A549 (cell line): ENCODE results near the gene TMA7B. TPM values are rescaled to one million over a fixed set of nuclear protein-coding genes. Genes with fewer than 3 reads are reported as not detected.

ENCODE experiments used
- ATAC-seq, 2 experiments: fragments of 200-7000 bp in 1 of 2; fragments of >200 bp in 1 of 2; cut with Nextera tagmentation in 1 of 2; cut with Tn5 transposase in 1 of 2; 3 replicates each; pipeline versions ENCODE4 v1.8.0 to v1.9.1; 2018 to 2020; ENCODE audit warnings: mild to moderate bottlenecking in 1 of 2, moderate library complexity in 1 of 2
- CTCF ChIA-PET: fragments of 300-600 bp; sonication (Branson Sonifier 250); formaldehyde crosslinking; extraction: SDS; loops from one replicate; lab custom pipeline; 2021; ENCODE audit warnings: antibody characterized with exemption, inconsistent platforms; lab: Yijun Ruan, JAX
- POLR2A ChIA-PET: fragments of 350-600 bp; formaldehyde crosslinking; extraction: SDS; loops from one replicate; lab custom pipeline; 2021; ENCODE audit warnings: antibody characterized with exemption, inconsistent platforms; lab: Yijun Ruan, JAX
- DNase-seq, 2 experiments: peaks; one replicate each; pipeline versions ENCODE4 v3.0.0 to v3.0.0-alpha.2; 2011 to 2016; ENCODE audit warnings: low read depth in 1 of 2, low spot score in 1 of 2
- FAIRE-seq: peaks from 2 replicates; lab custom pipeline; 2011; peaks lifted over from hg19 to GRCh38; lab: Jason Lieb, UNC
- H3K27ac ChIP-seq, 2 experiments: fragments of >200 bp; sonication (Bioruptor Twin); formaldehyde crosslinking; 3 replicates each; pipeline ENCODE4 v1.5.1; 2016 to 2017
- H3K4me1 ChIP-seq: fragments of >200 bp; sonication (Bioruptor Twin); formaldehyde crosslinking; 3 replicates; pipeline ENCODE4 v1.6.1; 2016
- H3K4me2 ChIP-seq: fragments of >200 bp; sonication (Bioruptor Twin); formaldehyde crosslinking; 3 replicates; pipeline ENCODE4 v1.6.1; 2016
- H3K4me3 ChIP-seq: fragments of >200 bp; sonication (Bioruptor Twin); formaldehyde crosslinking; 3 replicates; pipeline ENCODE4 v1.5.1; 2016
- H3K9me3 ChIP-seq: fragments of >200 bp; sonication (Bioruptor Twin); formaldehyde crosslinking; 3 replicates; pipeline ENCODE4 v1.6.1; 2016
- BHLHE40 ChIP-seq: IDR thresholded peaks from 2 replicates; pipeline ENCODE4 v1.6.1; 2012; ENCODE audit warnings: low read depth, low read length, inconsistent platforms
- CBX2 ChIP-seq: fragments of 200-600 bp; sonication (generic); IDR thresholded peaks from 2 replicates; pipeline ENCODE4 v1.6.1; 2016; ENCODE audit warnings: low read depth, mild to moderate bottlenecking, borderline replicate concordance
- CBX8 ChIP-seq: fragments of 200-600 bp; sonication (generic); IDR thresholded peaks from 2 replicates; pipeline ENCODE4 v1.6.1; 2016
- CEBPB ChIP-seq, 2 experiments: fragments of >200 bp in 1 of 2; sonication (Bioruptor Twin) in 1 of 2; formaldehyde crosslinking in 1 of 2; IDR thresholded peaks; 2 replicates each; pipeline ENCODE4 v1.6.1; 2012 to 2016
- CHD2 ChIP-seq: fragments of 150-350 bp; IDR thresholded peaks from 2 replicates; pipeline ENCODE4 v1.6.1; 2014; ENCODE audit warnings: low read length; ENCODE audit not compliant: partially characterized antibody
- CHD4 ChIP-seq: fragments of 200-600 bp; sonication (generic); IDR thresholded peaks from 2 replicates; pipeline ENCODE4 v1.6.1; 2016; ENCODE audit warnings: antibody characterized with exemption, mild to moderate bottlenecking, borderline replicate concordance
- CTCF ChIP-seq: fragments of >200 bp; sonication (Bioruptor Twin); formaldehyde crosslinking; IDR thresholded peaks from 3 replicates; pipeline ENCODE4 v1.5.1; 2016
- E2F6 ChIP-seq: IDR thresholded peaks from 2 replicates; pipeline ENCODE4 v1.6.1; 2012; ENCODE audit warnings: low read depth, borderline replicate concordance
- ELK1 ChIP-seq: fragments of 150-350 bp; IDR thresholded peaks from 2 replicates; pipeline ENCODE4 v1.6.1; 2014; ENCODE audit warnings: low read depth, mild to moderate bottlenecking, low read length
- HDAC2 ChIP-seq: fragments of 200-600 bp; sonication (generic); IDR thresholded peaks from 2 replicates; pipeline ENCODE4 v1.6.1; 2016
- HES2 ChIP-seq: fragments of >200 bp; sonication (Bioruptor Twin); formaldehyde crosslinking; IDR thresholded peaks from 2 replicates; pipeline ENCODE4 v1.6.1; 2016
- HOXB5 ChIP-seq: fragments of 250-450 bp; sonication (Bioruptor Pico); IDR thresholded peaks from 2 replicates; pipeline ENCODE4 v1.5.0; 2020; ENCODE audit warnings: mild to moderate bottlenecking, moderate library complexity
- KDM5A ChIP-seq: fragments of 200-600 bp; sonication (generic); IDR thresholded peaks from 2 replicates; pipeline ENCODE4 v1.6.1; 2016; ENCODE audit warnings: antibody characterized with exemption, mild to moderate bottlenecking
- MAFK ChIP-seq: fragments of 450-650 bp; IDR thresholded peaks from 2 replicates; pipeline ENCODE4 v1.6.1; 2014; ENCODE audit not compliant: partially characterized antibody
- MAX ChIP-seq: IDR thresholded peaks from 2 replicates; pipeline ENCODE4 v1.6.1; 2012
- MAZ ChIP-seq: fragments of 150-350 bp; IDR thresholded peaks from 2 replicates; pipeline ENCODE4 v1.6.1; 2014; ENCODE audit warnings: antibody characterized with exemption, low read depth, low read length, borderline replicate concordance
- NFE2L2 ChIP-seq: fragments of 150-350 bp; conservative IDR thresholded peaks from 2 replicates; pipeline ENCODE4 v1.6.1; 2014; ENCODE audit warnings: low read length
- NR3C1 ChIP-seq: fragments of >200 bp; sonication (Bioruptor Twin); formaldehyde crosslinking; IDR thresholded peaks from 3 replicates; pipeline ENCODE4 v1.6.1; 2017
- PBX3 ChIP-seq: IDR thresholded peaks from 2 replicates; pipeline ENCODE4 v1.6.1; 2012
- PHF8 ChIP-seq: fragments of 200-600 bp; sonication (generic); IDR thresholded peaks from 2 replicates; pipeline ENCODE4 v1.6.1; 2016; ENCODE audit warnings: low read depth, mild to moderate bottlenecking, antibody characterized with exemption, moderate library complexity, borderline replicate concordance
- POLR2AphosphoS2 ChIP-seq: conservative IDR thresholded peaks from 2 replicates; pipeline ENCODE4 v1.6.1; 2012; ENCODE audit warnings: low read length, improper control_type of control experiment, inconsistent platforms
- RAD21 ChIP-seq, 2 experiments: fragments of >200 bp in 1 of 2; sonication (Bioruptor Twin) in 1 of 2; formaldehyde crosslinking in 1 of 2; IDR thresholded peaks in 1 of 2; conservative IDR thresholded peaks in 1 of 2; 2 replicates in 1 of 2; 3 replicates in 1 of 2; pipeline ENCODE4 v1.6.1; 2012 to 2018; ENCODE audit warnings: inconsistent platforms in 1 of 2
- RFX5 ChIP-seq: fragments of 450-650 bp; IDR thresholded peaks from 2 replicates; pipeline ENCODE4 v1.7.1; 2014; ENCODE audit warnings: antibody characterized with exemption, mild to moderate bottlenecking, moderate library complexity
- SMC3 ChIP-seq: fragments of >200 bp; sonication (Bioruptor Twin); formaldehyde crosslinking; IDR thresholded peaks from 3 replicates; pipeline ENCODE4 v1.6.1; 2018; ENCODE audit warnings: inconsistent platforms
- TP53 ChIP-seq: fragments of 250-450 bp; sonication (Bioruptor Pico); IDR thresholded peaks from 2 replicates; pipeline ENCODE4 v1.5.0; 2021; ENCODE audit warnings: mild to moderate bottlenecking, moderate library complexity
- ZNF302 ChIP-seq: fragments of 250-450 bp; sonication (Bioruptor Pico); IDR thresholded peaks from 2 replicates; pipeline ENCODE4 v1.9.0; 2021; ENCODE audit warnings: inconsistent platforms, mild to moderate bottlenecking, moderate library complexity
- WGBS: methylation state at CpG from one replicate; pipeline ENCODE4 v1.1.6; 2017; ENCODE audit errors: missing lambda C conversion rate; 5-methylcytosine and 5-hydroxymethylcytosine counted together
- polyA plus RNA-seq, 4 experiments: library from polyadenylated mRNA; depleted of rRNA in 3 of 4; stranded (reverse); fragments of >200 nt; fragmentation: RNase III in 1 of 4; extraction: RNeasy Plus Mini Kit Qiagen cat#74134 plus additional on column Dnase treatment in 1 of 4; gene quantifications; 2 replicates in 3 of 4; 3 replicates in 1 of 4; pipeline ENCODE4 v1.2.3, GENCODE V29; 2011 to 2017

TMA7B gene
- polyA plus RNA-seq, 2 of the 4 experiments (the other 2 are of a cell fraction): not detected

- TF ChIP-seq CTCF (no peak), POLR2AphosphoS2 (no peak), HDAC2 (no peak), MAZ (no peak), CEBPB (IDR thresholded peaks at IDR 0.05) (no peak), PHF8 (no peak)
Observed at GRCh38 chr22:39980596-39980995, 20.4 kb downstream of the TMA7B start (continued).

GRCh38 chr22:39983346-39983745 is 23.1 kb downstream of the TMA7B start:
- no peaks in the 10 kb centered on the region for H3K4me1 ChIP-seq
- no peak for FAIRE-seq
- 67% methylated on average over 4 of the region's 4 CpGs for WGBS
- no peaks in the 10 kb centered on the region for H3K9me3 ChIP-seq
- POLR2A ChIA-PET: interaction anchor here (1.1 kb wide), 1 partner anchor 61 kb away, joined by 3 read pairs; no protein-coding TSS in a partner anchor
- no peak overlapping the region for H3K4me3 ChIP-seq
- no peak for ATAC-seq
- DNase-seq: no peak
- TF ChIP-seq CTCF (no peak), KDM5A (no peak), RAD21 (conservative IDR thresholded peaks at IDR 0.05 in 1 of 2, IDR thresholded peaks at IDR 0.05 in 1 of 2) (no peak), HES2 (no peak), CHD2 (no peak), ELK1 (no peak), PHF8 (no peak), ZNF302 (CRISPR knock-in tag) (no peak), BHLHE40 (no peak), SMC3 (no peak), CBX2 (no peak), MAX (no peak), CBX8 (no peak), E2F6 (no peak)
- TF ChIP-seq, all 56 proteins: peak for 0
- H3K27ac ChIP-seq: no peak overlapping the region
- H3K4me2 ChIP-seq: no peak overlapping the region
- CTCF ChIA-PET: no interaction called here

- WGBS: 56% methylated on average over 2 of the region's 2 CpGs
- no peak for DNase-seq
- TF ChIP-seq CHD4: no peak
- no peak for TF ChIP-seq PBX3
- no peak for TF ChIP-seq RFX5
- TF ChIP-seq PHF8: no peak
- no peak for TF ChIP-seq HOXB5 (CRISPR knock-in tag)
- no peak for TF ChIP-seq ZNF302 (CRISPR knock-in tag)
- no peak for TF ChIP-seq MAFK
- no peak for TF ChIP-seq NFE2L2
- TF ChIP-seq NR3C1: no peak
- TF ChIP-seq CTCF: no peak
- no peak for TF ChIP-seq TP53
- no peak for TF ChIP-seq SMC3
Observed at GRCh38 chr22:39984006-39984405, 23.8 kb downstream of the TMA7B start.

More at GRCh38 chr22:39984006-39984405, 23.8 kb downstream of the TMA7B start:
- ChIA-PET POLR2A (interaction anchor here (1.1 kb wide), 1 partner anchor 60 kb away, joined by 3 read pairs; no protein-coding TSS in a partner anchor), CTCF (no interaction called here)
- no peak for ATAC-seq
- no peak overlapping the region for H3K4me2 ChIP-seq
- no peaks in the 10 kb centered on the region for H3K4me1 ChIP-seq
- no peak overlapping the region for H3K27ac ChIP-seq
- no peaks in the 10 kb centered on the region for H3K9me3 ChIP-seq
- H3K4me3 ChIP-seq: no peak overlapping the region
- FAIRE-seq: no peak
